Activated CD8-positive, alpha-beta T cell treated with anti-CD3 and anti-CD28 coated beads for 36 hours (primary cell): Measurements from ENCODE around the gene FLT4. TPM values are rescaled to one million over a fixed set of nuclear protein-coding genes. Genes with fewer than 3 reads are reported as not detected.

Source experiments
- ATAC-seq: fragments of 200-7000 bp; cut with Tn5 transposase; one replicate; pipeline ENCODE4 v1.10.0; 2021; ENCODE audit warnings: mild to moderate bottlenecking, moderate library complexity
- CTCF ChIA-PET: fragments of 350-600 bp; sonication (Branson Sonifier 250); formaldehyde crosslinking; loops from one replicate; lab custom pipeline; 2021; ENCODE audit warnings: antibody characterized with exemption; lab: Charles Lee
- POLR2A ChIA-PET: fragments of 350-600 bp; sonication (Branson Sonifier 250); formaldehyde crosslinking; loops from one replicate; lab custom pipeline; 2021; ENCODE audit warnings: antibody characterized with exemption; lab: Charles Lee
- DNase-seq: peaks from one replicate; pipeline ENCODE4 v3.0.0-alpha.2; 2020
- H3K27ac Mint-ChIP-seq: one replicate; pipeline ENCODE4 v1.8.0; 2021; ENCODE audit warnings: mild to moderate bottlenecking, mixed read lengths
- H3K27me3 Mint-ChIP-seq: one replicate; pipeline ENCODE4 v1.8.0; 2021; ENCODE audit warnings: mixed read lengths
- H3K36me3 Mint-ChIP-seq: one replicate; pipeline ENCODE4 v1.8.0; 2021; ENCODE audit warnings: low read depth, mixed read lengths
- H3K4me1 Mint-ChIP-seq: one replicate; pipeline ENCODE4 v1.8.0; 2021; ENCODE audit warnings: low read depth, mixed read lengths
- H3K4me3 Mint-ChIP-seq: one replicate; pipeline ENCODE4 v1.8.0; 2021; ENCODE audit warnings: mild to moderate bottlenecking, moderate library complexity, mixed read lengths
- H3K9me3 Mint-ChIP-seq: one replicate; pipeline ENCODE4 v1.8.0; 2021; ENCODE audit warnings: mixed read lengths
- intact Hi-C: fragments of 100-400 bp; cut with micrococcal nuclease; formaldehyde crosslinking; loops from one replicate; pipeline ENCODE4 v1.10.0; 2022
- total RNA-seq, 2 experiments: library from RNA; stranded (reverse); gene quantifications; one replicate each; pipeline ENCODE4 v1.2.3, GENCODE V29; 2021
- TF ChIP-seq, protein P1 (sequence below): fragments of 200-600 bp; IDR thresholded peaks from one replicate; pipeline ENCODE4 v1.8.0; 2022; ENCODE audit warnings: antibody characterized with exemption, mild to moderate bottlenecking

FLT4 gene
- total RNA-seq, 2 experiments from 2014 or later = 3.3 to 4.4 TPM

DNA sequence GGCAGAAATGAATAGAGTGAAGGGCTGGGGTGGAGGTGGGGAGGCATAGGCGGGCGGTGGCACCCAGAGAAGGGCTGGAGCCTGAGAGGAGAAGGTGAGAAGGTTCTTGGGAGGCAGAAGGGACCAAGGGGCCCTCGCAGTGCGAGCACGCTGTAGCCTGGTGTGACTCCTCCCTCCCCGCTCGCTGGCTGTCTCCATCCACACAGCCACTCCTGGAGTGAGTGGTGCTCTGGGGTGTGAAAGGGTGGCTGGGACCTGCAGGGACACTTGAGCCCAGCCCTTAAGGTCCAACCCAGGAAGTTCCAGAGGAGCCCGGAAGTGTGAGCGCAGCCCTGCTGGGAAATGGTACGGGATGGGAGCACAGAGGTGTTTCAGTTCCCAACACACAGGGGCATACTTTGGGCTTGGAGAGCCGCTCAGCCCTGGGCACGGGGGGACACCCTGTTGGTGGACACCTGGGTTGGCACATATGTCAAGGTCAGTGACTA, 48.8 kb downstream of the FLT4 start:
- intact Hi-C loops = no loop called here
- TF ChIP-seq, protein P1, sequence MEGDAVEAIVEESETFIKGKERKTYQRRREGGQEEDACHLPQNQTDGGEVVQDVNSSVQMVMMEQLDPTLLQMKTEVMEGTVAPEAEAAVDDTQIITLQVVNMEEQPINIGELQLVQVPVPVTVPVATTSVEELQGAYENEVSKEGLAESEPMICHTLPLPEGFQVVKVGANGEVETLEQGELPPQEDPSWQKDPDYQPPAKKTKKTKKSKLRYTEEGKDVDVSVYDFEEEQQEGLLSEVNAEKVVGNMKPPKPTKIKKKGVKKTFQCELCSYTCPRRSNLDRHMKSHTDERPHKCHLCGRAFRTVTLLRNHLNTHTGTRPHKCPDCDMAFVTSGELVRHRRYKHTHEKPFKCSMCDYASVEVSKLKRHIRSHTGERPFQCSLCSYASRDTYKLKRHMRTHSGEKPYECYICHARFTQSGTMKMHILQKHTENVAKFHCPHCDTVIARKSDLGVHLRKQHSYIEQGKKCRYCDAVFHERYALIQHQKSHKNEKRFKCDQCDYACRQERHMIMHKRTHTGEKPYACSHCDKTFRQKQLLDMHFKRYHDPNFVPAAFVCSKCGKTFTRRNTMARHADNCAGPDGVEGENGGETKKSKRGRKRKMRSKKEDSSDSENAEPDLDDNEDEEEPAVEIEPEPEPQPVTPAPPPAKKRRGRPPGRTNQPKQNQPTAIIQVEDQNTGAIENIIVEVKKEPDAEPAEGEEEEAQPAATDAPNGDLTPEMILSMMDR = no peak

DNA sequence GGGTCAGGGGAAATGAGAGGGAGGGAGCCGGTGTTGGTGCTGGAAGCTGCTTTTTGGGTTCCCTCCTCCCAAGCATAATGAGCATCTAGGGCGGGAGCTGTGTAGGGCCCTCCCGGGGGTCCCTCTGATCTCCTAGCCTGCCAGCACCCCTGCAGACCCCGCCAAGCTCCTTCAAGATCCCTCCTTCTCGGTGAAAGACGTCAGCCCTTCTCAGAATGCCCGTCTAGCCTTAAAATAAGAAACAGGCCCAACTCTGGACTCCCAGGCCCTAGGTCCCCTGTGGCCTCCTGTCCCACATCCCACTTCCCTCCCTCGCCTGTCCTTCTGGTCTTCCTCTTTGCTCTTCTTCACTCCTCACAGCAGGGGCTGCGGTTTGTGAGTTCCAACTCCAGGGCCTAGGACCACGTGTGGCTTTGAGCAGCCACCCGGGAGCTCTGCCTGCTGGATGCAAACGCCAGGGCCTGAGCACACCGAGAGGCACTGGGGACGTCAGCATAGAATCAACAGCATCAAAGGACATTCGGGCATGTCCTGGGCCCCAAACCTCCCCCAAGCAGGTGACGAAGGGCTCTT, 49.3 kb downstream of the FLT4 start:
- TF ChIP-seq, protein P1 = no peak
- no peak for DNase-seq

More for the DNA sequence above, 48.8 kb downstream of the FLT4 start:
- POLR2A ChIA-PET = no interaction called here
- ATAC-seq (no peak), DNase-seq (no peak)
- CTCF ChIA-PET = no interaction called here
- Mint-ChIP-seq H3K9me3 (no peaks in the 10 kb centered on the region), H3K4me1 (peaks cover under 1% of the 10 kb centered on the region), H3K36me3 (no peaks in the 10 kb centered on the region), H3K27ac (no peak overlapping the region), H3K4me3 (no peak overlapping the region), H3K27me3 (no peaks in the 10 kb centered on the region)

DNA sequence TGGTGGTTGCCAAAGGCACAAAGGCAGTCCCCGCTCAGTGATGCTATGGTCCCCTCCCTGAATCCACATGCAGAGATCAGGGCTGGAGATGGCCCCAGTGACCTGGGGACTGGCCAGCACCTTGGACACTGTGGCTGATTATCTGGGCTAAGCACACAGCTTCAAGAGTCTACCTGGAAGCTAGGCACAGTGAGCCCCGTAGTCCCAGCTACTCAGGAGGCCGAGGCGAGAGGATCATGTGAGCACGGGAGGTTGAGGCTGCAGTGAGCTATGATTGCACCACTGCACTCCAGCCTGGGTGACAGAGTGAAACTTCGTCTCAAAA, 49.8 kb downstream of the FLT4 start:
- intact Hi-C loops = no loop called here
- Mint-ChIP-seq H3K4me3 (no peak overlapping the region), H3K27ac (no peak overlapping the region), H3K27me3 (no peaks in the 10 kb centered on the region), H3K36me3 (no peaks in the 10 kb centered on the region), H3K9me3 (no peaks in the 10 kb centered on the region), H3K4me1 (no peaks in the 10 kb centered on the region)
- ATAC-seq (no peak), DNase-seq (no peak)
- TF ChIP-seq, protein P1 = no peak
- ChIA-PET CTCF (no interaction called here), POLR2A (no interaction called here)

More for the DNA sequence above, 49.3 kb downstream of the FLT4 start:
- Mint-ChIP-seq H3K27ac (no peak overlapping the region), H3K36me3 (no peaks in the 10 kb centered on the region), H3K27me3 (no peaks in the 10 kb centered on the region), H3K4me3 (no peak overlapping the region), H3K9me3 (no peaks in the 10 kb centered on the region), H3K4me1 (no peaks in the 10 kb centered on the region)
- CTCF ChIA-PET = no interaction called here
- ATAC-seq = no peak
- POLR2A ChIA-PET = no interaction called here
- intact Hi-C loops = no loop called here

DNA sequence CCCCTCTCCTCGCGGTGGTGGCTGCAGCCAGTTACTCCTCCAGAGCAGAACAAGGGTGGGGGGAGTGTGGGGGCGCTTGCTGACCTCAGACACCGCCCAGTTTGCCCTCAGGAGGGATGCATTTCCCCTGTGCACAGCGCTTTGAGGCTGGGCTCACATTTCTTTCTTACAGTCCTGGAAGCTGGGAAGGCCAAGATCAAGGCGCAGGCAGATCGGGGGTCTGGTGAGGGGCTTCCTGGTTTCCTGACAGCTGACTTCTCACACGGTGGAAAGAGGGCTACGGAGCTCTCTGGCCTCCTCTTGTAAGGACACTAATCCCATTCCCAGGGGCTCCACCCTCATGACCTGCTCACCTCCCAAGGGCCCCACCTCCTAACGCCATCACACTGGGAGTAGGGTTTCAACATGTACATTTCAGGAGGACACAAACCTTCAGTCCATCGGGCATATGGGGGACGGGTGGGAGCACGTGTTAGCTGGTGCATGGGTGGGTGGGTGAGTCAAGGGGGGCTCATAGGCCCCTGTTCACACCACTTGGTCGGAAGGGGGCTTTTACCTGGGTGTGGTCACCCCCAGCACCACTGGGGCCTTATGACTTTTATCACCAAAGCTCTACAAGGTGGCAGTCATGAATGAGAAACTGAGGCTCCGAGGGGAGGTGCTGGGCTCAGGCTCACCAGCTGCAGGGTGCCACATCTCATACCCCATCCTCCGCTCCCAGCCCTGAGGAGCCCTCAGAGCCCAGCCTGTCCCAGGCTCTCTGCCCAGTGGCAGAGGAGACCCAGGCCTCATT, 50.4 kb downstream of the FLT4 start:
- Mint-ChIP-seq H3K4me3 (no peak overlapping the region), H3K36me3 (no peaks in the 10 kb centered on the region), H3K9me3 (no peaks in the 10 kb centered on the region), H3K27ac (no peak overlapping the region), H3K4me1 (no peaks in the 10 kb centered on the region), H3K27me3 (no peaks in the 10 kb centered on the region)
- CTCF ChIA-PET = no interaction called here
- intact Hi-C loops = no loop called here
- TF ChIP-seq, protein P1 = no peak
- POLR2A ChIA-PET = no interaction called here
- ATAC-seq (no peak), DNase-seq (no peak)

DNA sequence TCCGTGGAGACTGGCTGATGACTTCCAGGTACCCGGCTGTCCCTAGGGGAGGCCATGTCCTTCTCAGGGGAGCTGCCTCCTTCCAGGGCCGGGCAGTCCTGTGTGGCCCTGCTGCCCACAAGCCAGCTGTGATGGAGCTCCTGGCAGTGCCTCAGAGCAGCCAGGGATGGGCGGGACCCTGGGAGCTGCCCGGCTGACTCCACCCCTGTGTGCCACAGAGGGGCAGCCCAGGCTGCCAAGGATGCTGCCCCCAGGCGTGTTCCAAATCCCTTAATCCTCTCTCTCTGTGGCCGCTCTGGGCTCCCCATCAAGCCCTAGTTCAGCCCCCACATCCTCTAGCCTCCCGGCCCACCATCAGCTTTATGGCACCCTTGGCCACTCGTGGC, 51.1 kb downstream of the FLT4 start:
- no peaks in the 10 kb centered on the region for H3K36me3 Mint-ChIP-seq
- TF ChIP-seq, protein P1 = no peak
- H3K27ac Mint-ChIP-seq = no peak overlapping the region
- DNase-seq = no peak
- no peak for ATAC-seq
- H3K9me3 Mint-ChIP-seq = no peaks in the 10 kb centered on the region
- peaks cover 1% of the 10 kb centered on the region for H3K27me3 Mint-ChIP-seq
- CTCF ChIA-PET = no interaction called here
- no peaks in the 10 kb centered on the region for H3K4me1 Mint-ChIP-seq
- POLR2A ChIA-PET = no interaction called here
- no peak overlapping the region for H3K4me3 Mint-ChIP-seq
- intact Hi-C loops = no loop called here
